A673 (cell line): Measurements from ENCODE around the gene OGDH. TPM values are rescaled to one million over a fixed set of nuclear protein-coding genes. Genes with fewer than 3 reads are reported as not detected.

Experiments used
- BruUV-seq: library from RNA; stranded (reverse); fragments of 400-500 nt; replicated peaks from 2 replicates; lab custom pipeline; 2021; lab: Mats Ljungman, UMichigan
- CTCF ChIA-PET: fragments of 300-600 bp; sonication (Branson Sonifier 250); formaldehyde crosslinking; loops from one replicate; lab custom pipeline; 2022; ENCODE audit warnings: antibody characterized with exemption; lab: Charles Lee
- POLR2A ChIA-PET: fragments of 300-600 bp; sonication (Branson Sonifier 250); formaldehyde crosslinking; loops from one replicate; lab custom pipeline; 2022; ENCODE audit warnings: antibody characterized with exemption; ENCODE audit not compliant: low non-redundant PET; lab: Charles Lee
- DNase-seq: peaks from one replicate; pipeline ENCODE4 v3.0.0-alpha.2; 2015; ENCODE audit warnings: low spot score
- H3K27ac ChIP-seq: fragments of 200-600 bp; sonication (generic); 2 replicates; pipeline ENCODE4 v1.5.1; 2016; ENCODE audit warnings: mixed run types, low read depth, mild to moderate bottlenecking, mixed read lengths, antibody characterized with exemption, low read length; ENCODE audit not compliant: poor library complexity, severe bottlenecking
- H3K27me3 ChIP-seq: fragments of 200-600 bp; sonication (generic); replicated peaks from 2 replicates; pipeline ENCODE4 v1.6.1; 2017; ENCODE audit warnings: mixed run types, low read depth, mild to moderate bottlenecking, mixed read lengths, antibody characterized with exemption, low read length; ENCODE audit not compliant: insufficient read depth, poor library complexity
- H3K36me3 ChIP-seq: fragments of 200-600 bp; sonication (generic); 2 replicates; pipeline ENCODE4 v1.6.1; 2016; ENCODE audit warnings: mixed run types, mild to moderate bottlenecking, mixed read lengths, antibody characterized with exemption, low read length; ENCODE audit not compliant: insufficient read depth, poor library complexity, severe bottlenecking
- H3K4me1 ChIP-seq: fragments of 200-600 bp; sonication (generic); 2 replicates; pipeline ENCODE4 v1.6.1; 2017; ENCODE audit warnings: mixed run types, mild to moderate bottlenecking, mixed read lengths, antibody characterized with exemption, low read length; ENCODE audit not compliant: insufficient read depth, poor library complexity, severe bottlenecking
- H3K4me3 ChIP-seq: fragments of 200-600 bp; sonication (generic); 2 replicates; pipeline ENCODE4 v1.5.1; 2016; ENCODE audit warnings: low read depth, mixed run types, mild to moderate bottlenecking, mixed read lengths, low read length; ENCODE audit not compliant: poor library complexity, severe bottlenecking
- H3K9me3 ChIP-seq: fragments of 200-600 bp; sonication (generic); 2 replicates; pipeline ENCODE4 v1.6.1; 2016; ENCODE audit warnings: mixed run types, low read depth, mild to moderate bottlenecking, mixed read lengths, antibody characterized with exemption, low read length; ENCODE audit not compliant: poor library complexity, severe bottlenecking
- EZH2 ChIP-seq: fragments of 200-600 bp; sonication (generic); IDR thresholded peaks from 2 replicates; pipeline ENCODE4 v1.6.1; 2017; ENCODE audit warnings: borderline replicate concordance, low read depth, mild to moderate bottlenecking, mixed read lengths, antibody characterized with exemption, low read length; ENCODE audit not compliant: poor library complexity, severe bottlenecking
- intact Hi-C: fragments of 100-400 bp; cut with micrococcal nuclease; formaldehyde crosslinking; loops from one replicate; pipeline ENCODE4 v1.10.0; 2022; ENCODE audit not compliant: unreplicated experiment
- total RNA-seq: library from RNA; stranded (reverse); gene quantifications from 2 replicates; pipeline ENCODE4 v1.2.3, GENCODE V29; 2021
- TF ChIP-seq, protein P1 (sequence below): fragments of 300-800, 200-600 bp; sonication (generic); conservative IDR thresholded peaks from 2 replicates; pipeline ENCODE4 v1.5.1; 2017; ENCODE audit warnings: low read depth, mild to moderate bottlenecking, antibody characterized with exemption, low read length, moderate library complexity, mixed read lengths

Gene OGDH
- total RNA-seq, 1 experiment from 2014 or later, result 111 TPM

GRCh38 chr7:44650772-44651171, 44.3 kb downstream of the OGDH start:
- Histone ChIP-seq H3K9me3 (no peaks in the 10 kb centered on the region), H3K4me1 (no peaks in the 10 kb centered on the region), H3K4me3 (no peak overlapping the region), H3K27me3 (no peaks in the 10 kb centered on the region), H3K27ac (no peak overlapping the region), H3K36me3 (peaks cover 28% of the 10 kb centered on the region)
- no peak for TF ChIP-seq EZH2
- TF ChIP-seq, protein P1, sequence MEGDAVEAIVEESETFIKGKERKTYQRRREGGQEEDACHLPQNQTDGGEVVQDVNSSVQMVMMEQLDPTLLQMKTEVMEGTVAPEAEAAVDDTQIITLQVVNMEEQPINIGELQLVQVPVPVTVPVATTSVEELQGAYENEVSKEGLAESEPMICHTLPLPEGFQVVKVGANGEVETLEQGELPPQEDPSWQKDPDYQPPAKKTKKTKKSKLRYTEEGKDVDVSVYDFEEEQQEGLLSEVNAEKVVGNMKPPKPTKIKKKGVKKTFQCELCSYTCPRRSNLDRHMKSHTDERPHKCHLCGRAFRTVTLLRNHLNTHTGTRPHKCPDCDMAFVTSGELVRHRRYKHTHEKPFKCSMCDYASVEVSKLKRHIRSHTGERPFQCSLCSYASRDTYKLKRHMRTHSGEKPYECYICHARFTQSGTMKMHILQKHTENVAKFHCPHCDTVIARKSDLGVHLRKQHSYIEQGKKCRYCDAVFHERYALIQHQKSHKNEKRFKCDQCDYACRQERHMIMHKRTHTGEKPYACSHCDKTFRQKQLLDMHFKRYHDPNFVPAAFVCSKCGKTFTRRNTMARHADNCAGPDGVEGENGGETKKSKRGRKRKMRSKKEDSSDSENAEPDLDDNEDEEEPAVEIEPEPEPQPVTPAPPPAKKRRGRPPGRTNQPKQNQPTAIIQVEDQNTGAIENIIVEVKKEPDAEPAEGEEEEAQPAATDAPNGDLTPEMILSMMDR, result no peak
- POLR2A ChIA-PET, result no interaction called here
- CTCF ChIA-PET, result no interaction called here
- intact Hi-C loops, result no loop called here
- no TSS peak for BruUV-seq
- DNase-seq, result no peak

DNA sequence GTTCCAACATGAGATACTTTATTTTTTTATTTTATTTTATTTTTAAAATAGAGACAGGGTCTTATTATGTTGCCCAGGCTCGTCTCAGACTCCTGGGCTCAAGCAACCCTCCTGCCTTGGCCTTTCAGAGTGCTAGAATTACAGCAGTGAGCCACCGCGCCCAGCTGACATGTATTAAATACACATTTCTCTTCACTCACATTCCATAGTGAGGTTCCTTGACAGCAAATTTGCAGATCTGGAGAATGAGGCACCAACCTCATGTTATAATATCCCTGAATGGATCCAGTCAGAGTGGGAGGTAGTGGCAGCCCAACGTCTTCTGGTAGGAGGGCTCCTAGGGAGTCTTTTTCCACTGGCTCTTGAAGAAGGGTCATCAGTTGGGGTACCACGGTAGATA, 46.1 kb downstream of the OGDH start:
- POLR2A ChIA-PET, result no interaction called here
- no peak for DNase-seq
- H3K9me3 ChIP-seq, result no peaks in the 10 kb centered on the region
- no peak overlapping the region for H3K4me3 ChIP-seq
- no peaks in the 10 kb centered on the region for H3K4me1 ChIP-seq
- H3K27me3 ChIP-seq, result no peaks in the 10 kb centered on the region
- H3K36me3 ChIP-seq, result peaks cover 37% of the 10 kb centered on the region
- BruUV-seq, result no TSS peak
- no peak overlapping the region for H3K27ac ChIP-seq
- CTCF ChIA-PET, result no interaction called here
- TF ChIP-seq, protein P1, result no peak
- TF ChIP-seq EZH2, result no peak
- intact Hi-C loops, result no loop called here

GRCh38 chr7:44654255-44654796, 47.9 kb downstream of the OGDH start:
- POLR2A ChIA-PET, result interaction anchor here (0.6 kb wide), 1 partner anchor 166 kb away, joined by 12 read pairs; no protein-coding TSS in a partner anchor
- Histone ChIP-seq H3K27ac (no peak overlapping the region), H3K9me3 (peaks cover 10% of the 10 kb centered on the region), H3K27me3 (no peaks in the 10 kb centered on the region), H3K36me3 (peaks cover 41% of the 10 kb centered on the region), H3K4me1 (no peaks in the 10 kb centered on the region), H3K4me3 (no peak overlapping the region)
- intact Hi-C loops, result no loop called here
- BruUV-seq, result no TSS peak
- CTCF ChIA-PET, result no interaction called here
- TF ChIP-seq EZH2, result no peak
- no peak for DNase-seq

DNA sequence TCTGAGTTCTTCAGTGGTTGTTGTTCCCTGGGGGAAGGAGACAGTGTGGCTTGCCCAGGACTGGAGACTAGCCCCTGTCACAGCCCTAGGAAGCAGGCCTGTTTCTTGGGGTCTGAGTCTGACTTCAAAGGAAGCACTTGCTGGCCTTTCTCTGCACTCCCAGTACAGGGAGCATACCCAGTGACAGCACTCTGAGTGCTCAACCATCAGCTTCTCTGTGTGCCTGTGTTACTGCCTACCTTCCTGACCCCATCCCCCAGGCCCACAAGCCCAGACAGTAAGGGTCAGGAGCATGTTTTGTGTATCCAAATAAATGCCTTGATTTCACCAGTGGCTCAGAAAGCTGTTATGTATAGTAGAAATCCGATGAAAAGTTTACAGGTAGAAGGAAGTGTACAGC, 48.9 kb downstream of the OGDH start:
- Histone ChIP-seq H3K4me3 (no peak overlapping the region), H3K36me3 (peaks cover 39% of the 10 kb centered on the region), H3K4me1 (no peaks in the 10 kb centered on the region), H3K27ac (no peak overlapping the region), H3K27me3 (no peaks in the 10 kb centered on the region), H3K9me3 (peaks cover 12% of the 10 kb centered on the region)
- intact Hi-C loops, result no loop called here
- DNase-seq, result no peak
- no TSS peak for BruUV-seq
- TF ChIP-seq, protein P1, result no peak
- TF ChIP-seq EZH2, result no peak
- ChIA-PET CTCF (no interaction called here), POLR2A (no interaction called here)
